ENCODE measurements around the gene SETD4.
A peak's percentile ranks its signal among the peaks of the same experiment; 100 is the strongest.
"Not testable (repeated sequence)": the region's sequence is repeated elsewhere in the genome, so short reads cannot be mapped to it uniquely, and the experiment has no call there.

The SETD4 gene

GRCh38 chr21:36077758-36078157, 17.4 kb upstream of the SETD4 start:
- DNase-seq, result no peak

- DNase-seq, result no peak
Observed at GRCh38 chr21:36076878-36077655, 16.7 kb upstream of the SETD4 start.

GRCh38 chr21:36075953-36076352, 15.6 kb upstream of the SETD4 start:
- DNase-seq, result no peak

GRCh38 chr21:36075171-36075570, 14.8 kb upstream of the SETD4 start:
- no peak for DNase-seq

- not testable (repeated sequence) for DNase-seq
Observed at GRCh38 chr21:36073911-36074310, 13.6 kb upstream of the SETD4 start.

- DNase-seq, result no peak
Observed at GRCh38 chr21:36073181-36073580, 12.9 kb upstream of the SETD4 start.

- DNase-seq, result no peak
Observed at GRCh38 chr21:36072453-36073162, 12.3 kb upstream of the SETD4 start.

- no peak for DNase-seq
Observed at GRCh38 chr21:36070999-36071398, 10.7 kb upstream of the SETD4 start.

- peak; percentile 72 for DNase-seq
Observed at GRCh38 chr21:36069713-36070583, 9.6 kb upstream of the SETD4 start, which contains the start of gene CBR1. TSS of gene CBR1 (plus strand) at chr21:36070024. CDS start at chr21:36070116, 92 bp downstream.

GRCh38 chr21:36068748-36069398, 8.5 kb upstream of the SETD4 start:
- no peak for DNase-seq

- DNase-seq, result no peak
Observed at GRCh38 chr21:36065497-36066036, 5.2 kb upstream of the SETD4 start.

GRCh38 chr21:36064085-36064460, 3.7 kb upstream of the SETD4 start:
- no peak for DNase-seq

- no peak for DNase-seq
Observed at GRCh38 chr21:36063375-36064084, 3.2 kb upstream of the SETD4 start.

- no peak for DNase-seq
Observed at GRCh38 chr21:36061445-36061844, 1.1 kb upstream of the SETD4 start.

GRCh38 chr21:36059823-36060158, 535 bp downstream of the SETD4 start:
- no peak for DNase-seq

GRCh38 chr21:36055551-36055950, 4.8 kb downstream of the SETD4 start:
- DNase-seq, result no peak

GRCh38 chr21:36053715-36054062, 6.6 kb downstream of the SETD4 start:
- DNase-seq, result no peak

GRCh38 chr21:36052860-36053714, 7.2 kb downstream of the SETD4 start:
- no peak for DNase-seq

- no peak for DNase-seq
Observed at GRCh38 chr21:36048357-36048756, 12.0 kb downstream of the SETD4 start.

- DNase-seq, result no peak
Observed at GRCh38 chr21:36047139-36047538, 13.2 kb downstream of the SETD4 start.

GRCh38 chr21:36045993-36046392, 14.3 kb downstream of the SETD4 start:
- no peak for DNase-seq

Data from effector CD4-positive, alpha-beta T cell (primary cell).